Osteocyte (in vitro differentiated cells): ENCODE measurements around the gene LPAR1. TPM values are rescaled to one million over a fixed set of nuclear protein-coding genes. Genes with fewer than 3 reads are reported as not detected.

Experiments used
- DNase-seq: peaks from one replicate; pipeline ENCODE4 v3.0.0; 2021; ENCODE audit warnings: mixed read lengths; ENCODE audit not compliant: unreplicated experiment; ENCODE audit errors: extremely low spot score
- H3K27ac Mint-ChIP-seq: one replicate; pipeline ENCODE4 v1.8.0; 2021; ENCODE audit warnings: mild to moderate bottlenecking, mixed read lengths; ENCODE audit not compliant: unreplicated experiment
- H3K27me3 Mint-ChIP-seq: one replicate; pipeline ENCODE4 v1.8.0; 2021; ENCODE audit warnings: mixed read lengths; ENCODE audit not compliant: unreplicated experiment
- H3K36me3 Mint-ChIP-seq: one replicate; pipeline ENCODE4 v1.8.0; 2021; ENCODE audit warnings: mixed read lengths; ENCODE audit not compliant: unreplicated experiment
- H3K4me1 Mint-ChIP-seq: one replicate; pipeline ENCODE4 v1.8.0; 2021; ENCODE audit warnings: mixed read lengths; ENCODE audit not compliant: unreplicated experiment
- H3K4me3 Mint-ChIP-seq: one replicate; pipeline ENCODE4 v1.8.0; 2021; ENCODE audit warnings: mild to moderate bottlenecking, moderate library complexity, mixed read lengths; ENCODE audit not compliant: unreplicated experiment
- H3K9me3 Mint-ChIP-seq: one replicate; pipeline ENCODE4 v1.8.0; 2021; ENCODE audit warnings: mixed read lengths; ENCODE audit not compliant: unreplicated experiment
- CTCF ChIP-seq: fragments of 200-600 bp; sonication (generic); IDR thresholded peaks from 2 replicates; pipeline ENCODE4 v1.5.0; 2021; ENCODE audit warnings: antibody characterized with exemption, mild to moderate bottlenecking, moderate library complexity
- total RNA-seq: library from RNA; stranded (reverse); gene quantifications from 2 replicates; pipeline ENCODE4 v1.2.1, GENCODE V29; 2021

Gene LPAR1
- total RNA-seq, 1 donor from 2014 or later: 120 TPM

GRCh38 chr9:110850401-110851135 lies 187.7 kb downstream of the LPAR1 start:
- Mint-ChIP-seq H3K4me3 (no peak overlapping the region), H3K9me3 (peaks cover 25% of the 10 kb centered on the region)
- no peak for TF ChIP-seq CTCF

GRCh38 chr9:110847671-110848070 lies 190.6 kb downstream of the LPAR1 start:
- peaks cover 12% of the 10 kb centered on the region for H3K36me3 Mint-ChIP-seq
- H3K27ac Mint-ChIP-seq: peak overlapping the region; percentile 97
- peaks cover 50% of the 10 kb centered on the region for H3K4me1 Mint-ChIP-seq
- H3K4me3 Mint-ChIP-seq: peak overlapping the region; percentile 27
- TF ChIP-seq CTCF: no peak
- H3K9me3 Mint-ChIP-seq: peaks cover 19% of the 10 kb centered on the region
- no peaks in the 10 kb centered on the region for H3K27me3 Mint-ChIP-seq
- DNase-seq: no peak

More at GRCh38 chr9:110850401-110851135, 187.7 kb downstream of the LPAR1 start:
- no peaks in the 10 kb centered on the region for H3K27me3 Mint-ChIP-seq
- H3K4me1 Mint-ChIP-seq: peaks cover 28% of the 10 kb centered on the region
- no peak overlapping the region for H3K27ac Mint-ChIP-seq
- peaks cover 5% of the 10 kb centered on the region for H3K36me3 Mint-ChIP-seq
- no peak for DNase-seq

GRCh38 chr9:110846215-110846614 lies 192.1 kb downstream of the LPAR1 start:
- TF ChIP-seq CTCF: no peak
- peaks cover 8% of the 10 kb centered on the region for H3K36me3 Mint-ChIP-seq
- H3K27ac Mint-ChIP-seq: peak overlapping the region; percentile 23
- no peak for DNase-seq
- peaks cover 53% of the 10 kb centered on the region for H3K4me1 Mint-ChIP-seq
- peaks cover 15% of the 10 kb centered on the region for H3K9me3 Mint-ChIP-seq
- H3K27me3 Mint-ChIP-seq: no peaks in the 10 kb centered on the region
- no peak overlapping the region for H3K4me3 Mint-ChIP-seq

- no peak for DNase-seq
- Mint-ChIP-seq H3K27me3 (no peaks in the 10 kb centered on the region), H3K9me3 (peaks cover 15% of the 10 kb centered on the region), H3K4me3 (no peak overlapping the region), H3K27ac (no peak overlapping the region), H3K36me3 (peaks cover 8% of the 10 kb centered on the region), H3K4me1 (peaks cover 52% of the 10 kb centered on the region)
- TF ChIP-seq CTCF: no peak
Measured at GRCh38 chr9:110844121-110844520, 194.1 kb downstream of the LPAR1 start.

- Mint-ChIP-seq H3K36me3 (peaks cover 11% of the 10 kb centered on the region), H3K9me3 (peaks cover 15% of the 10 kb centered on the region), H3K4me1 (peaks cover 44% of the 10 kb centered on the region), H3K4me3 (no peak overlapping the region), H3K27ac (no peak overlapping the region), H3K27me3 (no peaks in the 10 kb centered on the region)
- DNase-seq: no peak
- TF ChIP-seq CTCF: no peak
Measured at GRCh38 chr9:110842986-110843385, 195.3 kb downstream of the LPAR1 start.
